Activated naive CD8-positive, alpha-beta T cell (primary cell): ENCODE data around the gene SLC22A1.
"Not testable (repeated sequence)": the region's sequence is repeated elsewhere in the genome, so short reads cannot be mapped to it uniquely, and the experiment has no call there.

ENCODE experiments used
- H3K27ac Mint-ChIP-seq: one replicate; pipeline ENCODE4 v1.8.0; 2021; ENCODE audit warnings: mixed read lengths
- H3K27me3 Mint-ChIP-seq: one replicate; pipeline ENCODE4 v1.8.0; 2021; ENCODE audit warnings: mixed read lengths
- H3K36me3 Mint-ChIP-seq: one replicate; pipeline ENCODE4 v1.8.0; 2021; ENCODE audit warnings: mixed read lengths
- H3K4me1 Mint-ChIP-seq: one replicate; pipeline ENCODE4 v1.8.0; 2021; ENCODE audit warnings: low read depth, mixed read lengths
- H3K4me3 Mint-ChIP-seq: one replicate; pipeline ENCODE4 v1.8.0; 2021; ENCODE audit warnings: mild to moderate bottlenecking, mixed read lengths
- H3K9me3 Mint-ChIP-seq: one replicate; pipeline ENCODE4 v1.8.0; 2021; ENCODE audit warnings: low read depth, mixed read lengths

SLC22A1 gene

GRCh38 chr6:160106010-160106409, 15.6 kb upstream of the SLC22A1 start:
- H3K4me3 Mint-ChIP-seq = no peak overlapping the region
- peaks cover 2% of the 10 kb centered on the region for H3K36me3 Mint-ChIP-seq
- no peaks in the 10 kb centered on the region for H3K9me3 Mint-ChIP-seq
- H3K27ac Mint-ChIP-seq = no peak overlapping the region
- H3K4me1 Mint-ChIP-seq = peaks cover 12% of the 10 kb centered on the region
- H3K27me3 Mint-ChIP-seq = no peaks in the 10 kb centered on the region

- Mint-ChIP-seq H3K4me1 (peaks cover 10% of the 10 kb centered on the region), H3K27me3 (no peaks in the 10 kb centered on the region), H3K27ac (peak overlapping the region; percentile 54), H3K4me3 (no peak overlapping the region), H3K9me3 (no peaks in the 10 kb centered on the region), H3K36me3 (peaks cover 2% of the 10 kb centered on the region)
Observed at GRCh38 chr6:160106701-160107100, 14.9 kb upstream of the SLC22A1 start.

- H3K27ac Mint-ChIP-seq = no peak overlapping the region
Observed at GRCh38 chr6:160108077-160108476, 13.5 kb upstream of the SLC22A1 start.

GRCh38 chr6:160110586-160111123, 11.0 kb upstream of the SLC22A1 start:
- Mint-ChIP-seq H3K27ac (no peak overlapping the region), H3K36me3 (peaks cover 2% of the 10 kb centered on the region), H3K4me3 (no peak overlapping the region), H3K4me1 (peaks cover 10% of the 10 kb centered on the region), H3K9me3 (no peaks in the 10 kb centered on the region), H3K27me3 (no peaks in the 10 kb centered on the region)

More at GRCh38 chr6:160108077-160108476, 13.5 kb upstream of the SLC22A1 start:
- no peaks in the 10 kb centered on the region for H3K27me3 Mint-ChIP-seq
- no peaks in the 10 kb centered on the region for H3K9me3 Mint-ChIP-seq
- H3K4me3 Mint-ChIP-seq = no peak overlapping the region
- peaks cover 10% of the 10 kb centered on the region for H3K4me1 Mint-ChIP-seq
- peaks cover 2% of the 10 kb centered on the region for H3K36me3 Mint-ChIP-seq

GRCh38 chr6:160111806-160112205, 9.8 kb upstream of the SLC22A1 start:
- peaks cover 2% of the 10 kb centered on the region for H3K36me3 Mint-ChIP-seq
- no peak overlapping the region for H3K27ac Mint-ChIP-seq
- H3K4me1 Mint-ChIP-seq = peaks cover 10% of the 10 kb centered on the region
- H3K4me3 Mint-ChIP-seq = no peak overlapping the region
- H3K27me3 Mint-ChIP-seq = no peaks in the 10 kb centered on the region
- no peaks in the 10 kb centered on the region for H3K9me3 Mint-ChIP-seq

- H3K36me3 Mint-ChIP-seq = peaks cover 2% of the 10 kb centered on the region
- peaks cover 10% of the 10 kb centered on the region for H3K4me1 Mint-ChIP-seq
- H3K27ac Mint-ChIP-seq = no peak overlapping the region
- no peaks in the 10 kb centered on the region for H3K27me3 Mint-ChIP-seq
- H3K9me3 Mint-ChIP-seq = no peaks in the 10 kb centered on the region
- no peak overlapping the region for H3K4me3 Mint-ChIP-seq
Observed at GRCh38 chr6:160112628-160113299, 8.9 kb upstream of the SLC22A1 start.

GRCh38 chr6:160114536-160114935, 7.1 kb upstream of the SLC22A1 start:
- not testable (repeated sequence) for H3K27me3 Mint-ChIP-seq, H3K4me3 Mint-ChIP-seq, H3K4me1 Mint-ChIP-seq, H3K27ac Mint-ChIP-seq, H3K9me3 Mint-ChIP-seq, H3K36me3 Mint-ChIP-seq

GRCh38 chr6:160115421-160115820, 6.2 kb upstream of the SLC22A1 start:
- Mint-ChIP-seq H3K4me1 (peaks cover 3% of the 10 kb centered on the region), H3K36me3 (peaks cover 5% of the 10 kb centered on the region), H3K4me3 (no peak overlapping the region), H3K27me3 (no peaks in the 10 kb centered on the region), H3K27ac (no peak overlapping the region), H3K9me3 (no peaks in the 10 kb centered on the region)

GRCh38 chr6:160116411-160116810, 5.2 kb upstream of the SLC22A1 start:
- no peaks in the 10 kb centered on the region for H3K9me3 Mint-ChIP-seq
- H3K36me3 Mint-ChIP-seq = peaks cover 7% of the 10 kb centered on the region
- no peaks in the 10 kb centered on the region for H3K27me3 Mint-ChIP-seq
- H3K27ac Mint-ChIP-seq = no peak overlapping the region
- H3K4me3 Mint-ChIP-seq = no peak overlapping the region
- H3K4me1 Mint-ChIP-seq = no peaks in the 10 kb centered on the region

- H3K27ac Mint-ChIP-seq = no peak overlapping the region
- H3K4me3 Mint-ChIP-seq = no peak overlapping the region
- H3K4me1 Mint-ChIP-seq = no peaks in the 10 kb centered on the region
- H3K9me3 Mint-ChIP-seq = no peaks in the 10 kb centered on the region
- H3K27me3 Mint-ChIP-seq = no peaks in the 10 kb centered on the region
- peaks cover 7% of the 10 kb centered on the region for H3K36me3 Mint-ChIP-seq
Observed at GRCh38 chr6:160117137-160117536, 4.5 kb upstream of the SLC22A1 start.

GRCh38 chr6:160118620-160119229, 2.9 kb upstream of the SLC22A1 start:
- no peak overlapping the region for H3K27ac Mint-ChIP-seq
- no peaks in the 10 kb centered on the region for H3K27me3 Mint-ChIP-seq
- H3K9me3 Mint-ChIP-seq = no peaks in the 10 kb centered on the region
- H3K4me1 Mint-ChIP-seq = no peaks in the 10 kb centered on the region
- H3K4me3 Mint-ChIP-seq = no peak overlapping the region
- H3K36me3 Mint-ChIP-seq = peaks cover 8% of the 10 kb centered on the region

- no peaks in the 10 kb centered on the region for H3K4me1 Mint-ChIP-seq
- H3K27ac Mint-ChIP-seq = no peak overlapping the region
- no peaks in the 10 kb centered on the region for H3K9me3 Mint-ChIP-seq
- H3K36me3 Mint-ChIP-seq = peaks cover 10% of the 10 kb centered on the region
- no peaks in the 10 kb centered on the region for H3K27me3 Mint-ChIP-seq
- H3K4me3 Mint-ChIP-seq = no peak overlapping the region
Observed at GRCh38 chr6:160120087-160120486, 1.5 kb upstream of the SLC22A1 start.

GRCh38 chr6:160121981-160122380, 366 bp downstream of the SLC22A1 start:
- H3K4me3 Mint-ChIP-seq = no peak overlapping the region
- H3K4me1 Mint-ChIP-seq = no peaks in the 10 kb centered on the region
- H3K36me3 Mint-ChIP-seq = peaks cover 10% of the 10 kb centered on the region
- H3K27me3 Mint-ChIP-seq = no peaks in the 10 kb centered on the region
- H3K9me3 Mint-ChIP-seq = no peaks in the 10 kb centered on the region
- H3K27ac Mint-ChIP-seq = no peak overlapping the region

- H3K27me3 Mint-ChIP-seq = no peaks in the 10 kb centered on the region
- H3K4me1 Mint-ChIP-seq = no peaks in the 10 kb centered on the region
- no peak overlapping the region for H3K27ac Mint-ChIP-seq
- H3K9me3 Mint-ChIP-seq = no peaks in the 10 kb centered on the region
- peaks cover 10% of the 10 kb centered on the region for H3K36me3 Mint-ChIP-seq
- no peak overlapping the region for H3K4me3 Mint-ChIP-seq
Observed at GRCh38 chr6:160122744-160123143, 1.1 kb downstream of the SLC22A1 start.

GRCh38 chr6:160124007-160124406, 2.4 kb downstream of the SLC22A1 start:
- H3K27me3 Mint-ChIP-seq = no peaks in the 10 kb centered on the region
- H3K9me3 Mint-ChIP-seq = no peaks in the 10 kb centered on the region
- H3K4me3 Mint-ChIP-seq = no peak overlapping the region
- peaks cover 10% of the 10 kb centered on the region for H3K36me3 Mint-ChIP-seq
- H3K27ac Mint-ChIP-seq = no peak overlapping the region
- no peaks in the 10 kb centered on the region for H3K4me1 Mint-ChIP-seq

GRCh38 chr6:160124605-160125004, 3.0 kb downstream of the SLC22A1 start:
- Mint-ChIP-seq H3K27ac (no peak overlapping the region), H3K36me3 (peaks cover 7% of the 10 kb centered on the region), H3K4me3 (no peak overlapping the region), H3K9me3 (no peaks in the 10 kb centered on the region), H3K27me3 (no peaks in the 10 kb centered on the region), H3K4me1 (no peaks in the 10 kb centered on the region)
